ENCODE results near the gene ZDHHC11B. TPM values are rescaled to one million over a fixed set of nuclear protein-coding genes. Genes with fewer than 3 reads are reported as not detected.
"Not testable (repeated sequence)": the region's sequence is repeated elsewhere in the genome, so short reads cannot be mapped to it uniquely, and the experiment has no call there.

The ZDHHC11B gene
- total and polyA plus RNA-seq, 2 of the 13 experiments (the other 11 are each of a cell fraction or from before 2014, with no cell fraction given), result 0.11 to 0.12 TPM

DNA sequence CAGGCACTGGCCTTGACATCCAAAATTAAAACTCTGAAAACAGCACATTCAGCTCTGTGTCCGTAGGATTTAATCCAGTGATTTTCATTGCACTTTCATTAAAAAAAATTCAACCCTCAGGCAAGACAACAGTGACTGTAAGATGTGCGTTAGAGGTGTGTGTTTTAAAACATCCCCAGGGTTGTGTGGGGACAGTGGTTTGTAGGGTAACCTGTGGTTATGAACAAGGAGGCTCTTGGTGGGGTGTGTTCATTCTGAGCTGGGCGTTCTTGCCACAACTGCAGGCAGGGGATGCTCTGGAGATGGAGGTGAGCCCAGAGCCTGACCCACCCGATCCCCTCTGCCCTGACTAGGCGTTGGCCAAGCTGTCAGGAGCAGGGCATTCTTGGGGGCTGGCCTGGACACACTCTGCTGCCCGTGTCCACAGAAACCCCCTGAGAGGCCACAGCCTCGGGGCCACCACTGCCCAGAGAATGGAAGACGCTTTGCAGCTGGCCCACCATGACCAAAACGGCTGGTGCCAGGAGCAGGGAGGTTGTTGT, 37.2 kb downstream of the ZDHHC11B start:
- ATAC-seq; H3K36me3 ChIP-seq (replicated peaks in 1 of 2; ENCODE audit: control insufficient read depth in 1 of 2, insufficient read depth in 2 of 2, low read length in 2 of 2); H3K79me2 ChIP-seq (ENCODE audit: insufficient read depth, low read length); H3K9me3 ChIP-seq (ENCODE audit: low read length); BruUV-seq (replicated peaks); H3K27ac ChIP-seq (ENCODE audit: extremely low read length, insufficient read depth, low read length); H2AFZ ChIP-seq (ENCODE audit: low read length); H3K4me3 ChIP-seq (replicated peaks in 1 of 3; ENCODE audit: insufficient read depth in 1 of 3, low read depth in 2 of 3, low read length in 3 of 3); CTCF ChIA-PET (ENCODE audit: low intra/inter-chr PET ratio, low total read pairs); intact Hi-C loops (cut with micrococcal nuclease; ENCODE audit: unreplicated experiment); H3K4me1 ChIP-seq (ENCODE audit: insufficient read depth, low read length); POLR2A ChIA-PET; H4K20me1 ChIP-seq (ENCODE audit: insufficient read depth, low read length); H3K4me2 ChIP-seq (ENCODE audit: low read depth, low read length); H3K9ac ChIP-seq (ENCODE audit: insufficient read depth, low read depth, low read length); DNase-seq (ENCODE audit: low spot score): not testable (repeated sequence)
- in situ Hi-C loops (cut with HindIII; ENCODE audit: extremely low pct_ligation_motif_present, low pct_unique_long_range_greater_than_20kb), result loop anchor here (5.0 kb wide), 1 partner anchor 95 kb away; no protein-coding TSS in a partner anchor
- peaks cover 2 to 12% of the 10 kb centered on the region in 2 experiments; a peak in 1 of 5 replicates for H3K27me3 ChIP-seq (ENCODE audit: control insufficient read depth in 1 of 2, insufficient read depth in 2 of 2, low read length in 2 of 2)
- 43% methylated on average over 1 of the region's 9 CpGs for WGBS (ENCODE audit: low lambda C conversion rate)
- FAIRE-seq, result peak; percentile 46

DNA sequence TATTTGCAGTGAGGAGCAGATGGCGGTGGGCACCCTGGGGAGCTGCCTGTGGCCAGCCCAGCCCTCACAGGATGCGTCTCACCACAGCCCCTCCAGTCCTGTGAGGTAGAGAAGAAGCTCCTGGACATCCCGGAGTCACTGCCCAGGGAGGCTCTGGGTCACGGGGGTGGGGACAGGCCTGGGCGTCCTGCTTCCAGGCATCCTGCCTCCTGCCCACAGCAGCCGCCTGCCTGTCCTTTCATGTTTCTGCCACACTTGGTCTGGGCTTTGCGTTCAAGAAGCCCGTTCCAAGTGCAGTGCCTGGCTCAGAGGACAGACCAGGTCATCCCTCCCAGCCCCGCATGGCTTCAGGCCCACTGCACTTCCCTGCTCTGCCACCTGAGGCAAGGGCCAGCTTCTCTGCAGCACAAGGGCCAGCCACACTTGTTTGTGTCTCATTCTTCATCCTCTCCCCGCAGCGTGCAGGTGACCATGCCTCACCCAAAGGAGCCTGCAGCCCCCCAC, 38.2 kb downstream of the ZDHHC11B start:
- no peaks in the 10 kb centered on the region for H3K4me1 ChIP-seq (ENCODE audit: insufficient read depth, low read length)
- ChIA-PET POLR2A (no interaction called here), CTCF (ENCODE audit: low intra/inter-chr PET ratio, low total read pairs) (no interaction called here)
- FAIRE-seq (peak; percentile 39), ATAC-seq (peak; percentile 85), DNase-seq (ENCODE audit: low spot score) (no peak)
- no peaks in the 10 kb centered on the region for H3K36me3 ChIP-seq (replicated peaks in 1 of 2; ENCODE audit: control insufficient read depth in 1 of 2, insufficient read depth in 2 of 2, low read length in 2 of 2)
- no peaks in the 10 kb centered on the region for H3K79me2 ChIP-seq (ENCODE audit: insufficient read depth, low read length)
- TF ChIP-seq FLYWCH1 (CRISPR knock-in tag; IDR thresholded peaks at IDR 0.05), result no peak
- TF ChIP-seq, protein P1, sequence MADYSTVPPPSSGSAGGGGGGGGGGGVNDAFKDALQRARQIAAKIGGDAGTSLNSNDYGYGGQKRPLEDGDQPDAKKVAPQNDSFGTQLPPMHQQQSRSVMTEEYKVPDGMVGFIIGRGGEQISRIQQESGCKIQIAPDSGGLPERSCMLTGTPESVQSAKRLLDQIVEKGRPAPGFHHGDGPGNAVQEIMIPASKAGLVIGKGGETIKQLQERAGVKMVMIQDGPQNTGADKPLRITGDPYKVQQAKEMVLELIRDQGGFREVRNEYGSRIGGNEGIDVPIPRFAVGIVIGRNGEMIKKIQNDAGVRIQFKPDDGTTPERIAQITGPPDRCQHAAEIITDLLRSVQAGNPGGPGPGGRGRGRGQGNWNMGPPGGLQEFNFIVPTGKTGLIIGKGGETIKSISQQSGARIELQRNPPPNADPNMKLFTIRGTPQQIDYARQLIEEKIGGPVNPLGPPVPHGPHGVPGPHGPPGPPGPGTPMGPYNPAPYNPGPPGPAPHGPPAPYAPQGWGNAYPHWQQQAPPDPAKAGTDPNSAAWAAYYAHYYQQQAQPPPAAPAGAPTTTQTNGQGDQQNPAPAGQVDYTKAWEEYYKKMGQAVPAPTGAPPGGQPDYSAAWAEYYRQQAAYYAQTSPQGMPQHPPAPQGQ (CRISPR knock-in tag; IDR thresholded peaks at IDR 0.05; ENCODE audit: borderline replicate concordance), result no peak
- TF ChIP-seq, protein P2, sequence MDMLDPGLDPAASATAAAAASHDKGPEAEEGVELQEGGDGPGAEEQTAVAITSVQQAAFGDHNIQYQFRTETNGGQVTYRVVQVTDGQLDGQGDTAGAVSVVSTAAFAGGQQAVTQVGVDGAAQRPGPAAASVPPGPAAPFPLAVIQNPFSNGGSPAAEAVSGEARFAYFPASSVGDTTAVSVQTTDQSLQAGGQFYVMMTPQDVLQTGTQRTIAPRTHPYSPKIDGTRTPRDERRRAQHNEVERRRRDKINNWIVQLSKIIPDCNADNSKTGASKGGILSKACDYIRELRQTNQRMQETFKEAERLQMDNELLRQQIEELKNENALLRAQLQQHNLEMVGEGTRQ (IDR thresholded peaks at IDR 0.05; ENCODE audit: low read depth, low read length), result no peak
- TF ChIP-seq, protein P2 (CRISPR knock-in tag; IDR thresholded peaks at IDR 0.05; ENCODE audit: borderline replicate concordance), result no peak
- TF ChIP-seq ZBTB8A (CRISPR knock-in tag; IDR thresholded peaks at IDR 0.05; ENCODE audit: borderline replicate concordance, low read depth), result no peak
- TF ChIP-seq GATAD2A (CRISPR knock-in tag; IDR thresholded peaks at IDR 0.05), result no peak
- no peak for TF ChIP-seq ZFP36L1 (CRISPR knock-in tag; IDR thresholded peaks at IDR 0.05)
- no peak for TF ChIP-seq ZBTB3 (CRISPR knock-in tag; IDR thresholded peaks at IDR 0.05; ENCODE audit: borderline replicate concordance, low read depth)
- no peak for TF ChIP-seq SP1 (IDR thresholded peaks at IDR 0.05)
- no peak for TF ChIP-seq SP1 (CRISPR knock-in tag; IDR thresholded peaks at IDR 0.05)
- no peak for TF ChIP-seq MTF2 (CRISPR knock-in tag; IDR thresholded peaks at IDR 0.05; ENCODE audit: borderline replicate concordance)
- TF ChIP-seq KAT7 (CRISPR knock-in tag; IDR thresholded peaks at IDR 0.05; ENCODE audit: borderline replicate concordance), result no peak
- no TSS peak for BruUV-seq (replicated peaks)
- no peak overlapping the region for H3K4me3 ChIP-seq (replicated peaks in 1 of 3; ENCODE audit: insufficient read depth in 1 of 3, low read depth in 2 of 3, low read length in 3 of 3)
- no peak overlapping the region for H3K4me2 ChIP-seq (ENCODE audit: low read depth, low read length)
- no peak overlapping the region for H2AFZ ChIP-seq (ENCODE audit: low read length)
- H3K27ac ChIP-seq (ENCODE audit: extremely low read length, insufficient read depth, low read length), result no peak overlapping the region
- in situ Hi-C loops (cut with HindIII; ENCODE audit: extremely low pct_ligation_motif_present, low pct_unique_long_range_greater_than_20kb) (loop anchor here (5.0 kb wide), 1 partner anchor 96 kb away; no protein-coding TSS in a partner anchor), intact Hi-C loops (cut with micrococcal nuclease; ENCODE audit: unreplicated experiment) (no loop called here)
- no peaks in the 10 kb centered on the region for H3K9me3 ChIP-seq (ENCODE audit: low read length)
- H4K20me1 ChIP-seq (ENCODE audit: insufficient read depth, low read length), result no peaks in the 10 kb centered on the region
- no peak overlapping the region for H3K9ac ChIP-seq (ENCODE audit: insufficient read depth, low read depth, low read length)
- 25% methylated on average over 5 of the region's 11 CpGs for WGBS (ENCODE audit: low lambda C conversion rate)
- peaks cover 2 to 12% of the 10 kb centered on the region in 2 experiments; a peak in 1 of 5 replicates for H3K27me3 ChIP-seq (ENCODE audit: control insufficient read depth in 1 of 2, insufficient read depth in 2 of 2, low read length in 2 of 2)
